HG03095 (cell line): Measurements from ENCODE around the gene PTN.

ENCODE experiments used
- ATAC-seq: cut with Tn5 transposase; IDR thresholded peaks from one replicate; pipeline ENCODE4 v1.9.1; 2021; ENCODE audit warnings: moderate library complexity; ENCODE audit not compliant: unreplicated experiment

PTN gene

GRCh38 chr7:137324796-137325696 is 18.5 kb downstream of the PTN start:
- ATAC-seq, result no peak

GRCh38 chr7:137316648-137317353 is 26.7 kb downstream of the PTN start:
- ATAC-seq, result no peak

DNA sequence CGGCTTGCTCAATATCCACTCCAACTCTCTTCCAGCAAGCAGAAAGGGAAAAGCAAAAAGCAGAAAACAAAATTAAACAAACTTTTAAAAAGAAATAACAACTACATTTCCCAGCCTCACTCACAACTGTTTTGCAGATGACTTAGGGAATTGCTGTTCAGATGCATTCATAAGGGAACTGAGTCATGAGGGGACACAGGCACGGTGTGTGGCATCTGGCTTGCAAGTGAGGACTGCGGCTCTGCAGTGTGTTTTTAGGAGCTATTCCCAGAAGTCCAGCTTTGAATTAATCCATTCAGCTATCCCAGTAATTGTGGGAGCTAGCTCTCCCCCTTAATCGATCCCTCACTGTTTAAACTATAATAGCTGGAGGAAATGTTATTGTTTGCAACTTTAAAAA is 30.3 kb downstream of the PTN start:
- no peak for ATAC-seq

DNA sequence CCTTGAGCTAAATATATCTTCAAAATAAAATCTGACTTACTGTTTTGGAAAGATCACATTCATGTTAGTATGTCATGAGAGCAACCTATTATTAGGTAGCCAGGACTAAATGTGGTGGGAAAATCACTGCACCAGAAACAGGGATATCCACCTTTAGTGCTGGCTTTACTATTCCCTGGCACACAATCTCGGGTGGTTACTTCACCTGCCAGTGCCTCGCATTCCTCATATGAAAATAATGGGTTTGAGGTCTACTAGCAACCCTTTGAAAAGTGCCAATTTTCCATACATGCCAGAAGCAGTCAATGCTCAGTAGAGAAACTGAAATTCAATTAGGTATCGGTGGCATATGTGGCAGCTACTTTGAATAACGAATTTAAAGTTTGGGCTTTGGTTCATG is 36.8 kb downstream of the PTN start:
- ATAC-seq, result no peak

- ATAC-seq, result no peak
Measured at GRCh38 chr7:137305901-137306621, 37.5 kb downstream of the PTN start.

GRCh38 chr7:137304624-137305235 is 38.8 kb downstream of the PTN start:
- no peak for ATAC-seq

DNA sequence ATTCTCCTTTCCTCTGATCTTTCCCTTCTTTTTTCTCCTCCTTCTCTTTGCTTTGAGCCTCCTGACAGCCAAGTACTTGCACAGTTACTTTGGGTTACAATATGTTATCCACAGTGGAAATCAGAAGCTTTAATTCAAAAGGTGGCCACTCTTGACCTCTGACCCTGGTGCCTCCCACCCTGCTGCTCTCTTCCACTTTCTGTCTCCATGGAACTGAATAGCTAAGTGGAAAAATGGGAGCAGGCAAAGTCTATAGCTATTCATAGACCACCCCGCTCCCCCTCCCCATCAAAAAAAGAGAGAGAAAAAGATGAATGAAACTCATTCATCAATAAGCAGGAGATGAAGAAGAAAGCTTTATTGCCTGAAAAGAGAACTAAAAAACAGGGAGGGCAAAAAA is 39.4 kb downstream of the PTN start:
- no peak for ATAC-seq

DNA sequence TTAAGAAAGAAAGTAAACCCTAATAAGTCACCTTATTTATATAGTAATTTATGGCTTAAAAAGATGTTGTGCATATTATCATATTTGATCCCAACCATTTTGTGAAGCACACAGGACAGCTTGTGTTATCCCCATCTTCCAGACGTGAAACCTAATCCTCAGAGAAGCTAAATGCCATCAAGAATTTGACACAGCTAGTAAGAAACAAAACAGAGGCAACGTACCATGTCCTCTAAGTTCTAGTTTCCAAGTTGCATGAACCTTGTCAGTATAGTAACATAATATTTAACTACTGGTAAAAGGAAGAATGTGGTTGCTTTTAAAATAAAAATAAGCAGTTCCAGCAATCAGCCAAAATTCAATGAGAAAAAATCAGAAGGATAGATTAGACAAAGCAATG is 41.5 kb downstream of the PTN start:
- no peak for ATAC-seq

DNA sequence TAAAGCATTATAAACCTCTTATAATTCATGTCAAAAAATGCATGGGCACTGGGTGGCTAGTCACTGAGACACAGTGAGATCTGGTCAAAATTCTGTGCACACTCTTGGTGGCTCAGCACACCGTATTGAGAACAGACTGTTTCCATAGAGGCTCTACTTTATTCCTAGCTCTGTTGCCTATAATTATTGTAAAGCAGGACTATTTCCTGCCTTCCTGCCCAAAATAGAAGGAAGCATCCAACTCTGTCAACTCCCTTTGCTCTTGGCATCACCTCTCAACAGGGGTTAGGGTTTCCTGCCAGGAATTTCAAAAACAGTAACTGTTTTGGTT is 45.1 kb downstream of the PTN start:
- ATAC-seq, result no peak

- ATAC-seq, result no peak
Measured at GRCh38 chr7:137297551-137298463, 45.7 kb downstream of the PTN start.

GRCh38 chr7:137296576-137296975 is 47.0 kb downstream of the PTN start:
- ATAC-seq, result no peak

DNA sequence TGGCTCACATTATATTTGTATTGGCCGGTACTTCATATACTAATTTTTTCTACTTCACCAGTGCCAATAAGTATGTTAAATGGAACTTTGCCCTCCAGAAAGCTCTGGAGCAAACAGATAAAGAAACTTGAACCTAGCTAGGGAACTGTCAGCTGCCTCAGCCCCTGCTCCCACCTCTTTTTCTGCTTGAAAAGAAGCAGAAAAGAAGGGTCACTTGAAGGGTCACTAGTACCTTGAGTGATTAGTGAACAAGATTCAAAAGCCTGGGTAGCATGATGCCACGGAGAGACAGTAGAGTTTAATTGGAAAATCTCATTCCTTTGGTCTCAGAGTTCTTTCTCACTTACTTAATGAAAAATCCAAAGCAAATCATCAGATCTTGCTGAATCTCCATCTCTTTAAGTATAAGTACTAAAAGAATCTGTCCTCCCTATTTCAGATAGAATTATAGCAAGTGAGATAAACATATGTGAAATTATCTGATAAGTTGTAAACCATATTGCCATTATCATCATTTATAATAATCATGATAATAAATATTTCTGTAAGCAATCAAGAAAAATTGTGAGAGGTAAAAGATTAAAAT is 47.7 kb downstream of the PTN start:
- no peak for ATAC-seq

DNA sequence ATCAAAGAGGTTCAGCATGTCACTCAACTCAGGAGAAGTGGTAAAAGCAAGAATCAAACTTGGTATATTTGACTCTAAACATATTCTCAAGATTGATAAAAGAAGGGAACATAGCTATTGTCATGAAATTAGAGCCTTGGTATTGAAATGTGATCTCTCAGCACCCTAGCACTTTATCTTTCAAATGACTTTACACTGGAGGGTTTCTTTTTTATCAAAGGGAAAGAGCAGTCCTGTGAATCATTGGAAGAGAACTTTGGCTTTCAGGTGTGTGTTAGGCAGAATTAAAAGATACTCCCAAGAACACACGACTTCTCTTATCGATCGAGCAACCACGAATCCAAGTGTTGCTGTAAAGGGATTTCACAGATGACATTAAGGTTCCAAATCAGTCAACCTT is 54.4 kb downstream of the PTN start:
- ATAC-seq, result no peak

DNA sequence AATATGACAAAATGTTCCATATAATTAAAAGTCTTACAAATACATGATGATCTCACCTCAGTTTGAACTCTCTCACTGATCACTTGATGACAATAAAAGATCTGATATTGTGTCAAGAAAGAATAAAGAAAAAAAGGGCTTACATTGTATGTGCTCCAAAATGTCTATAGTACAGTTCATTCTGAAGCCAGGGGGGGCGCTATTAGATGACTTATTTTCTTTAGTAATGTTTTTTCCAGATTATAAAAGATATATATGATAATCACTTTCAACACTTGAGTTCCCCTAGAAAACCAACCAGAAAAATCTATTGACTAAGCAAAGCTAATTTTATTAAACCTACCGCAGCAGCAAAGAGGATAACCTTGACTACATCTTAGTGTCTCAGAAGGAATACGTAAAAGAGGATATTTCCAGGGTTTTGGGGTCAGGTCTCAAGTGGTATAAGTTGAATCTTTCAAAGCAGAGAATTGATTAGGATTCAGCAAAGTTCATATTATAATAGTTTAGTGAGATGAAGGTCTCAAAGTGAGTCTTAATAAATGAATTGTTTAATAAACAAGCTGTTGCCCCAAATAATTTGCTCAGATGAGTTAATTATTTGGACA is 55.8 kb downstream of the PTN start:
- no peak for ATAC-seq

- ATAC-seq, result no peak
Measured at GRCh38 chr7:137283153-137283552, 60.4 kb downstream of the PTN start.

DNA sequence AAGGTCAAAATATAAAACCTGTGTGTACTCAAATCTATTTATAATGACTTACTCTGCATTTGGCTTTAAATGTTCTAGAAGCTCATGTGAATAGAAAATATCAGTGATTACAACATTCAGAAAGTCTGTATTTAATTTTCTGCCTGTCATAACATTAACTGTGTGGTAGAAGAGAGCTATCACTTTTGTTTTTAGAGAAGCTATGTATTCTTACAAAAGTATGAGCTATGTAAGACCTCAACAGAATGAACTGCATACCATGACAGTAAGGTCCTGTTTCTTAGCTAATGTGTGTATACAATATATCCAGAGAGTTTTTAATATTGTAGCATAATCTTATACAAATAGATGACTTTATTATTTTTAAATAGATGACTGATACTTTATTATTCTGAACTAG is 61.5 kb downstream of the PTN start:
- ATAC-seq, result no peak

- no peak for ATAC-seq
Measured at GRCh38 chr7:137276189-137276588, 67.3 kb downstream of the PTN start.

GRCh38 chr7:137272249-137272648 is 71.3 kb downstream of the PTN start:
- ATAC-seq, result no peak

GRCh38 chr7:137269240-137269639 is 74.3 kb downstream of the PTN start:
- no peak for ATAC-seq
